Caco-2 (cell line): ENCODE results near the gene NRF1. TPM values are rescaled to one million over a fixed set of nuclear protein-coding genes. Genes with fewer than 3 reads are reported as not detected.
"Not testable (repeated sequence)": the region's sequence is repeated elsewhere in the genome, so short reads cannot be mapped to it uniquely, and the experiment has no call there.

Experiments
- BruUV-seq: library from RNA; stranded (reverse); fragments of 400-500 nt; replicated peaks from 2 replicates; lab custom pipeline; 2021; lab: Mats Ljungman, UMichigan
- CTCF ChIA-PET: fragments of 300-600 bp; sonication (Branson Sonifier 250); formaldehyde crosslinking; loops from one replicate; lab custom pipeline; 2022; ENCODE audit warnings: antibody characterized with exemption; lab: Charles Lee
- POLR2A ChIA-PET: fragments of 300-600 bp; sonication (Branson Sonifier 250); formaldehyde crosslinking; loops from one replicate; lab custom pipeline; 2022; ENCODE audit warnings: antibody characterized with exemption; lab: Charles Lee
- DNase-seq, 2 experiments: peaks; one replicate each; pipeline versions ENCODE4 v3.0.0 to v3.0.0-alpha.2; 2020 to 2022
- H3K27me3 ChIP-seq: replicated peaks from 2 replicates; pipeline ENCODE4 v1.6.0; 2011; ENCODE audit warnings: low read length; ENCODE audit not compliant: control insufficient read depth, insufficient read depth
- H3K36me3 ChIP-seq: 2 replicates; pipeline ENCODE4 v1.5.1; 2011; ENCODE audit warnings: low read length; ENCODE audit not compliant: control insufficient read depth, insufficient read depth
- H3K4me1 ChIP-seq: fragments of 250-450 bp; sonication (Bioruptor Pico); 2 replicates; pipeline ENCODE4 v1.5.1; 2020; ENCODE audit warnings: mild to moderate bottlenecking
- H3K4me3 ChIP-seq: 2 replicates; pipeline ENCODE4 v1.5.1; 2011; ENCODE audit warnings: low read depth, mild to moderate bottlenecking, control low read depth, low read length
- H3K9me3 ChIP-seq: fragments of 250-450 bp; sonication (Bioruptor Pico); 2 replicates; pipeline ENCODE4 v1.5.1; 2020; ENCODE audit warnings: mild to moderate bottlenecking, moderate library complexity
- H3K27ac Mint-ChIP-seq: one replicate; pipeline ENCODE4 v1.8.0; 2022; ENCODE audit warnings: mixed read lengths; ENCODE audit not compliant: unreplicated experiment
- H3K27me3 Mint-ChIP-seq: one replicate; pipeline ENCODE4 v1.8.0; 2022; ENCODE audit warnings: mixed read lengths; ENCODE audit not compliant: insufficient read depth, unreplicated experiment
- H3K36me3 Mint-ChIP-seq: one replicate; pipeline ENCODE4 v1.8.0; 2022; ENCODE audit warnings: mild to moderate bottlenecking, mixed read lengths; ENCODE audit not compliant: insufficient read depth, unreplicated experiment
- H3K4me1 Mint-ChIP-seq: one replicate; pipeline ENCODE4 v1.8.0; 2022; ENCODE audit warnings: low read depth, mixed read lengths; ENCODE audit not compliant: unreplicated experiment
- H3K4me3 Mint-ChIP-seq: one replicate; pipeline ENCODE4 v1.8.0; 2022; ENCODE audit warnings: mild to moderate bottlenecking, moderate library complexity, mixed read lengths; ENCODE audit not compliant: unreplicated experiment
- H3K9me3 Mint-ChIP-seq: one replicate; pipeline ENCODE4 v1.8.0; 2022; ENCODE audit warnings: mixed read lengths; ENCODE audit not compliant: unreplicated experiment
- intact Hi-C: fragments of 100-400 bp; cut with micrococcal nuclease; formaldehyde crosslinking; loops from one replicate; pipeline ENCODE4 v1.10.0; 2022; ENCODE audit not compliant: unreplicated experiment
- total RNA-seq: library from RNA; stranded (reverse); gene quantifications from 2 replicates; pipeline ENCODE4 v1.2.3, GENCODE V29; 2022
- TF ChIP-seq, protein P1 (sequence below), 2 experiments: fragments of 200-600 bp in 1 of 2; IDR thresholded peaks; 1 replicate in 1 of 2; 2 replicates in 1 of 2; pipeline versions ENCODE4 v1.5.1 to v1.8.0; 2011 to 2022; ENCODE audit warnings: antibody characterized with exemption in 1 of 2, control low read depth in 1 of 2, inconsistent platforms in 1 of 2, low read depth in 1 of 2, low read length in 1 of 2, mild to moderate bottlenecking in 1 of 2, moderate library complexity in 1 of 2; ENCODE audit not compliant: insufficient read depth in 1 of 2, severe bottlenecking in 1 of 2, unreplicated experiment in 1 of 2

The NRF1 gene
- total RNA-seq, 1 experiment from 2014 or later = 22.5 TPM

DNA sequence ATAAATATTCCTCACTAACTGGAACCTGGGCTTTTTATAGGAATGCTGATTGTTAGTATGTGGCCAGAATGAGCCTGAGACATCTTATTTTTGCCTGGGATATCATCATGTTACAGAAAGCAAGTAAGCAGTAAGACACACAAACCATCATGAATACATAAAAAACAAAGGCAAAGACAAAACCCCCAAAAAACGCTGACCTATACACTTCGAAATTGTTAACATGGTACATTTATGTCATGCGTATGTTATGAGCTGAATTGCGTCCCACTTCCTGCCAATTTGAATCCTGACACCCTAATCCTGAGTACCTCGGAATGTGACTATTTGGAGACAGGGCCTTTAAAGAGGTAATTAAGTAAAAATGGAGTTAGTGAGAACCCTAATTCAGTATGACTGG is 12.3 kb upstream of the NRF1 start:
- TF ChIP-seq, protein P1, sequence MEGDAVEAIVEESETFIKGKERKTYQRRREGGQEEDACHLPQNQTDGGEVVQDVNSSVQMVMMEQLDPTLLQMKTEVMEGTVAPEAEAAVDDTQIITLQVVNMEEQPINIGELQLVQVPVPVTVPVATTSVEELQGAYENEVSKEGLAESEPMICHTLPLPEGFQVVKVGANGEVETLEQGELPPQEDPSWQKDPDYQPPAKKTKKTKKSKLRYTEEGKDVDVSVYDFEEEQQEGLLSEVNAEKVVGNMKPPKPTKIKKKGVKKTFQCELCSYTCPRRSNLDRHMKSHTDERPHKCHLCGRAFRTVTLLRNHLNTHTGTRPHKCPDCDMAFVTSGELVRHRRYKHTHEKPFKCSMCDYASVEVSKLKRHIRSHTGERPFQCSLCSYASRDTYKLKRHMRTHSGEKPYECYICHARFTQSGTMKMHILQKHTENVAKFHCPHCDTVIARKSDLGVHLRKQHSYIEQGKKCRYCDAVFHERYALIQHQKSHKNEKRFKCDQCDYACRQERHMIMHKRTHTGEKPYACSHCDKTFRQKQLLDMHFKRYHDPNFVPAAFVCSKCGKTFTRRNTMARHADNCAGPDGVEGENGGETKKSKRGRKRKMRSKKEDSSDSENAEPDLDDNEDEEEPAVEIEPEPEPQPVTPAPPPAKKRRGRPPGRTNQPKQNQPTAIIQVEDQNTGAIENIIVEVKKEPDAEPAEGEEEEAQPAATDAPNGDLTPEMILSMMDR (IDR thresholded peaks at IDR 0.05; ENCODE audit: insufficient read depth in 1 of 2, low read depth in 1 of 2, low read length in 1 of 2, severe bottlenecking in 1 of 2, unreplicated experiment in 1 of 2) = no peak
- Histone ChIP-seq H3K4me3 (no peak overlapping the region), H3K36me3 (no peaks in the 10 kb centered on the region), H3K4me1 (no peaks in the 10 kb centered on the region), H3K27me3 (no peaks in the 10 kb centered on the region), H3K9me3 (no peaks in the 10 kb centered on the region)
- POLR2A ChIA-PET = no interaction called here
- intact Hi-C loops = no loop called here
- Mint-ChIP-seq H3K4me1 (no peaks in the 10 kb centered on the region), H3K36me3 (no peaks in the 10 kb centered on the region), H3K27ac (no peak overlapping the region), H3K27me3 (peaks cover 8% of the 10 kb centered on the region), H3K4me3 (no peak overlapping the region), H3K9me3 (no peaks in the 10 kb centered on the region)
- no TSS peak for BruUV-seq
- no peak for DNase-seq
- CTCF ChIA-PET = no interaction called here

DNA sequence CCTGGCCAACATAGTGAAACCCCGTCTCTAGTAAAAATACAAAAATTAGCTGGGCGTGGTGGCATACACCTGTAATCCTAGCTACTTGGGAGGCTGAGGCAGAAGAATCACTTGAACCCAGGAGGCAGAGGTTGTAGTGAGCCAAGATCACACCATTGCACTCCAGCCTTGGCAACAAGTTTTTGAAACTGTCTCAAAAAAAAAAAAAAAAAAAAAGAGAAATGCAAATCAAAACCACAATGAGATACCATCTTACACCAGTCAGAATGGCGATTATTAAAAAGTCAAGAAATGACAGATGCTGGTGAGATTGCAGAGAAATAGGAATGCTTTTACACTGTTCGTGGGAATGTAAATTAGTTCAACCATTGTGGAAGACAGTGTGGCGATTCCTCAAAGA is 7.9 kb upstream of the NRF1 start:
- H3K27me3 Mint-ChIP-seq, intact Hi-C loops, DNase-seq, BruUV-seq, H3K9me3 ChIP-seq, CTCF ChIA-PET, H3K4me3 ChIP-seq, H3K4me1 ChIP-seq, H3K4me3 Mint-ChIP-seq, H3K27ac Mint-ChIP-seq, POLR2A ChIA-PET, H3K27me3 ChIP-seq, H3K36me3 ChIP-seq, H3K9me3 Mint-ChIP-seq, H3K4me1 Mint-ChIP-seq: not testable (repeated sequence)
- H3K36me3 Mint-ChIP-seq = peaks cover 11% of the 10 kb centered on the region

DNA sequence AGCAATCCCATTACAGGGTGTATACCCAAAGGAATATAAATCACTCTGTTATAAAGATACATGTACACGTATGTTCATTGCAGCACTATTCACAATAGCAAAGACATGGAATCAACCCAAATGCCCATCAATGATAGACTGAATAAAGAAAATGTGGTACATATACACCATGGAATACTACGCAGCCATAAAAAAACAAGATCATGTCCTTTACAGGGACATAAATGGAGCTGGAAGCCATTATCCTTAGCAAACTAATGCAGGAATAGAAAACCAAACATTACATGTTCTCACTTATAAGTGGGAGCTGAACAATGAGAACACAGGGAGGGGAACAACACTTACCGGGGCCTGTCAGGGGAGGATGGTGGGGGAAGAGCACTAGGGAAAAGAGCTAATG is 7.5 kb upstream of the NRF1 start:
- H3K27me3 ChIP-seq, H3K9me3 Mint-ChIP-seq, H3K27me3 Mint-ChIP-seq, H3K4me3 ChIP-seq, H3K4me1 ChIP-seq, H3K36me3 ChIP-seq, intact Hi-C loops, H3K27ac Mint-ChIP-seq, CTCF ChIA-PET, DNase-seq, H3K4me1 Mint-ChIP-seq, H3K9me3 ChIP-seq, H3K4me3 Mint-ChIP-seq, BruUV-seq: not testable (repeated sequence)
- peaks cover 13% of the 10 kb centered on the region for H3K36me3 Mint-ChIP-seq
- POLR2A ChIA-PET = interaction anchor here (0.6 kb wide), 1 partner anchor 86 kb away, joined by 3 read pairs; no protein-coding TSS in a partner anchor

DNA sequence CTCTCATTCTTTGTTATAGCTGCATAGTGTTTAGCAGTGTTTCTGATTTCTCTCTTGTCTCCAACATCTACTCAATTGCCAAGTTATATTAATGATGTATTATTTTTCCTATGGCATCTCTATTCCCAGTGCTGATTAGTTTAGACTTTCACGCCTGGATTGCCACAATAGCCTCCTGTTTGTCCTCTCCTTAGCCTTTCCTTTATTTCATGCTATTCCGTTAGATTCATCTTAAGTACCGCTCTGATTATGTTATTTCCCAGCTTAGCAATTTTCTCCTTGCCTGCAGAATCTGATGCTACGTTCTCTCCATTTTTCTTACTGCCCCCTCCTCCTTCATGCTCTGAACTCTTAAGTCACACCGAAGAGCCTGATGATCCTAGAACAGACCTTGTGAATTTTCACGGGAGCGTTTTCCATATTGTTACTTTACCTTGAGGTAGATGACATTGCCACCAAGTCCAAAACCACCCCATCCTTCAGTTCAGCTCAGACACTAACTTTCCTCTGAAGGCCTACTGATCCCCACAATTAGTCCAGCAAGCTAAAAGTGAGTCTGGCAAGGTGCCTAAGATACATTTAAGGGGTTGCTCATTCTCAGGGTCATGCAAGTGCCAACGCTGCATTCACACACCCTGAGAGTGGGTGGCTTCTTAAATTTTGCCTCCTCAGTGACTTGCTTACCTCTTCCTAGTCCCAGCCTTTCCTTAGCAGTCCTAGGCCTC is 6.6 kb upstream of the NRF1 start:
- peaks cover 21% of the 10 kb centered on the region for H3K36me3 Mint-ChIP-seq
- H3K4me1 Mint-ChIP-seq = no peaks in the 10 kb centered on the region
- ChIA-PET CTCF (no interaction called here), POLR2A (interaction anchor here (0.5 to 0.6 kb wide), 2 partner anchors 86 to 857 kb away, joined by 3 read pairs; no protein-coding TSS in a partner anchor)
- H3K9me3 Mint-ChIP-seq = no peaks in the 10 kb centered on the region
- H3K27me3 ChIP-seq = no peaks in the 10 kb centered on the region
- peaks cover 3% of the 10 kb centered on the region; the same call in 1 of the 2 replicates for H3K4me1 ChIP-seq
- H3K4me3 Mint-ChIP-seq = no peak overlapping the region
- no peak overlapping the region for H3K27ac Mint-ChIP-seq
- H3K9me3 ChIP-seq = no peaks in the 10 kb centered on the region
- TF ChIP-seq, protein P1 (IDR thresholded peaks at IDR 0.05; ENCODE audit: insufficient read depth in 1 of 2, low read depth in 1 of 2, low read length in 1 of 2, severe bottlenecking in 1 of 2, unreplicated experiment in 1 of 2) = no peak
- no peak overlapping the region for H3K4me3 ChIP-seq
- intact Hi-C loops = no loop called here
- no peak for DNase-seq
- peaks cover 5% of the 10 kb centered on the region for H3K27me3 Mint-ChIP-seq
- BruUV-seq = no TSS peak
- H3K36me3 ChIP-seq = no peaks in the 10 kb centered on the region
